Measurements from ENCODE around the gene WDR93. TPM values are rescaled to one million over a fixed set of nuclear protein-coding genes. Genes with fewer than 3 reads are reported as not detected.
A peak's percentile ranks its signal among the peaks of the same experiment; 100 is the strongest.

Gene WDR93
- polyA plus RNA-seq, 3 donors = not detected

DNA sequence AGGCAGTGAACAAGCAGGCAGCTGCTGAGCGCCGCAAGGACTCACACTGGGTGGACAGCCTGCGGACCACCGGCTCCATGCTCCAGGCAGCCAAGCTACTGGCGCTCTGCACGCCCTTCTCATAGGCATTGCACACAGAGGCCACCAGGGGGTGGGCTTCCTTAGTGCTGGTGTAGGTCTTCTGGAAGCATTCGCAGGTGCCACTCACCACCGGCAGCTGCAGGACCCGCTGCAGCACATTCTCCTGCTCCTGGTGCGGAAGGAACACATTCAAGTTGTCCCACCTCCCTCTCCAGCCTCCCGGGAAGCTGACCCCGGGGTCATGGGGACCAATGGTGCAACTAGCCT is 17.5 kb upstream of the WDR93 start:
- Histone ChIP-seq H3K27ac (ENCODE audit: low read depth in 1 of 2, low read length in 2 of 2) (no peak overlapping the region), H2AFZ (ENCODE audit: insufficient read depth, low read depth, low read length, poor library complexity, severe bottlenecking) (no peak overlapping the region), H3K36me3 (replicated peaks in 1 of 2; ENCODE audit: control insufficient read depth in 1 of 2, insufficient read depth in 2 of 2, low read length in 2 of 2) (no peaks in the 10 kb centered on the region), H3K9me3 (replicated peaks in 1 of 2; ENCODE audit: control insufficient read depth in 1 of 2, insufficient read depth in 1 of 2, low read length in 2 of 2) (no peaks in the 10 kb centered on the region), H3K4me1 (ENCODE audit: control insufficient read depth in 1 of 2, insufficient read depth in 2 of 2, low read length in 2 of 2) (no peaks in the 10 kb centered on the region), H3K4me3 (replicated peaks in 1 of 3; ENCODE audit: low read depth in 2 of 3, low read length in 3 of 3) (no peak overlapping the region), H3K27me3 (ENCODE audit: control insufficient read depth in 2 of 2, insufficient read depth in 2 of 2, low read length in 2 of 2) (no peaks in the 10 kb centered on the region), H3K4me2 (replicated peaks; ENCODE audit: extremely low read depth, low read length, poor library complexity, severe bottlenecking) (no peak overlapping the region), H3K79me2 (ENCODE audit: insufficient read depth, low read length) (no peaks in the 10 kb centered on the region), H4K20me1 (ENCODE audit: insufficient read depth, low read length) (no peaks in the 10 kb centered on the region), H3K9ac (ENCODE audit: insufficient read depth, low read length, poor library complexity, severe bottlenecking) (no peak overlapping the region)
- intact Hi-C loops (cut with micrococcal nuclease) = no loop called here
- Mint-ChIP-seq H3K36me3 (no peaks in the 10 kb centered on the region), H3K4me3 (no peak overlapping the region), H3K27ac (no peak overlapping the region), H3K27me3 (ENCODE audit: low read depth in 3 of 3) (peaks cover 0 to 7% (median 2%) of the 10 kb centered on the region in 3 donors), H3K9me3 (peaks cover 0 to 3% (median 0%) of the 10 kb centered on the region in 7 donors), H3K4me1 (no peaks in the 10 kb centered on the region)
- no peak for DNase-seq
- WGBS (ENCODE audit: insufficient coverage) = 84% methylated on average over 9 of the region's 12 CpGs
- TF ChIP-seq, protein P1, sequence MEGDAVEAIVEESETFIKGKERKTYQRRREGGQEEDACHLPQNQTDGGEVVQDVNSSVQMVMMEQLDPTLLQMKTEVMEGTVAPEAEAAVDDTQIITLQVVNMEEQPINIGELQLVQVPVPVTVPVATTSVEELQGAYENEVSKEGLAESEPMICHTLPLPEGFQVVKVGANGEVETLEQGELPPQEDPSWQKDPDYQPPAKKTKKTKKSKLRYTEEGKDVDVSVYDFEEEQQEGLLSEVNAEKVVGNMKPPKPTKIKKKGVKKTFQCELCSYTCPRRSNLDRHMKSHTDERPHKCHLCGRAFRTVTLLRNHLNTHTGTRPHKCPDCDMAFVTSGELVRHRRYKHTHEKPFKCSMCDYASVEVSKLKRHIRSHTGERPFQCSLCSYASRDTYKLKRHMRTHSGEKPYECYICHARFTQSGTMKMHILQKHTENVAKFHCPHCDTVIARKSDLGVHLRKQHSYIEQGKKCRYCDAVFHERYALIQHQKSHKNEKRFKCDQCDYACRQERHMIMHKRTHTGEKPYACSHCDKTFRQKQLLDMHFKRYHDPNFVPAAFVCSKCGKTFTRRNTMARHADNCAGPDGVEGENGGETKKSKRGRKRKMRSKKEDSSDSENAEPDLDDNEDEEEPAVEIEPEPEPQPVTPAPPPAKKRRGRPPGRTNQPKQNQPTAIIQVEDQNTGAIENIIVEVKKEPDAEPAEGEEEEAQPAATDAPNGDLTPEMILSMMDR (IDR thresholded peaks at IDR 0.05) = peak; percentile 47

DNA sequence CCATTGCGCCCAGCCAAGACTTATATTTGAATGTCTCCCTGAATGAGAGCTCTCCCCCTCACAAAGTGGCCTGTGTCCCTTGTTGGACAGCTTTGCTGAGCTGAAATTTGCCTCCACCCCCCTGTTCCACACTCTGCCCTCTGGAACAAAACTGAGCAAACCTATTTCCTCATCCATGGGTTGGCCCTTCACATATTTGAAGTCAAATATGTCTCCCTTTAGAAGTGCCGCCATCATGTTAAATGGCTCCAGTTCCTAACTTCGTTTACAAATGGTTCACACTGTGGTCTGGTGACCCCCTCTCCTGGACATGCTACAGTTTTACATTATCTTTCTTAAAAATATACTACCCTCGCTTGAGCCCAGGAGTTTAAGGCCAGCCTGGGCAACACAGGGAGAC is 16.1 kb upstream of the WDR93 start:
- H3K4me1 ChIP-seq (ENCODE audit: control insufficient read depth in 1 of 2, insufficient read depth in 2 of 2, low read length in 2 of 2) = no peaks in the 10 kb centered on the region
- Mint-ChIP-seq H3K4me3 (no peak overlapping the region), H3K4me1 (no peaks in the 10 kb centered on the region), H3K27ac (no peak overlapping the region), H3K9me3 (peaks cover 0 to 1% (median 0%) of the 10 kb centered on the region in 7 donors), H3K36me3 (no peaks in the 10 kb centered on the region), H3K27me3 (ENCODE audit: low read depth in 3 of 3) (peaks cover 0 to 5% (median 2%) of the 10 kb centered on the region in 3 donors)
- TF ChIP-seq, protein P1 (IDR thresholded peaks at IDR 0.05) = no peak
- no peak overlapping the region for H3K4me3 ChIP-seq (replicated peaks in 1 of 3; ENCODE audit: low read depth in 2 of 3, low read length in 3 of 3)
- H3K79me2 ChIP-seq (ENCODE audit: insufficient read depth, low read length) = no peaks in the 10 kb centered on the region
- H2AFZ ChIP-seq (ENCODE audit: insufficient read depth, low read depth, low read length, poor library complexity, severe bottlenecking) = no peak overlapping the region
- no peak for DNase-seq
- H3K36me3 ChIP-seq (replicated peaks in 1 of 2; ENCODE audit: control insufficient read depth in 1 of 2, insufficient read depth in 2 of 2, low read length in 2 of 2) = no peaks in the 10 kb centered on the region
- no peaks in the 10 kb centered on the region for H4K20me1 ChIP-seq (ENCODE audit: insufficient read depth, low read length)
- H3K27me3 ChIP-seq (ENCODE audit: control insufficient read depth in 2 of 2, insufficient read depth in 2 of 2, low read length in 2 of 2) = no peaks in the 10 kb centered on the region
- intact Hi-C loops (cut with micrococcal nuclease) = no loop called here
- no peak overlapping the region for H3K9ac ChIP-seq (ENCODE audit: insufficient read depth, low read length, poor library complexity, severe bottlenecking)
- H3K27ac ChIP-seq (ENCODE audit: low read depth in 1 of 2, low read length in 2 of 2) = no peak overlapping the region
- H3K9me3 ChIP-seq (replicated peaks in 1 of 2; ENCODE audit: control insufficient read depth in 1 of 2, insufficient read depth in 1 of 2, low read length in 2 of 2) = no peaks in the 10 kb centered on the region
- H3K4me2 ChIP-seq (replicated peaks; ENCODE audit: extremely low read depth, low read length, poor library complexity, severe bottlenecking) = no peak overlapping the region
- 75% methylated on average over 3 of the region's 4 CpGs for WGBS (ENCODE audit: insufficient coverage)

Data from CD14-positive monocyte (primary cell).